ENCODE results near the gene ALDH2.
"Not testable (repeated sequence)": the region's sequence is repeated elsewhere in the genome, so short reads cannot be mapped to it uniquely, and the experiment has no call there.

Gene ALDH2

GRCh38 chr12:111807232-111807631, 40.5 kb downstream of the ALDH2 start:
- FAIRE-seq (no peak), DNase-seq (ENCODE audit: insufficient read length, low spot score) (no peak)
- no peak for TF ChIP-seq CTCF (IDR thresholded peaks at IDR 0.05; ENCODE audit: insufficient read depth, missing control alignments)

DNA sequence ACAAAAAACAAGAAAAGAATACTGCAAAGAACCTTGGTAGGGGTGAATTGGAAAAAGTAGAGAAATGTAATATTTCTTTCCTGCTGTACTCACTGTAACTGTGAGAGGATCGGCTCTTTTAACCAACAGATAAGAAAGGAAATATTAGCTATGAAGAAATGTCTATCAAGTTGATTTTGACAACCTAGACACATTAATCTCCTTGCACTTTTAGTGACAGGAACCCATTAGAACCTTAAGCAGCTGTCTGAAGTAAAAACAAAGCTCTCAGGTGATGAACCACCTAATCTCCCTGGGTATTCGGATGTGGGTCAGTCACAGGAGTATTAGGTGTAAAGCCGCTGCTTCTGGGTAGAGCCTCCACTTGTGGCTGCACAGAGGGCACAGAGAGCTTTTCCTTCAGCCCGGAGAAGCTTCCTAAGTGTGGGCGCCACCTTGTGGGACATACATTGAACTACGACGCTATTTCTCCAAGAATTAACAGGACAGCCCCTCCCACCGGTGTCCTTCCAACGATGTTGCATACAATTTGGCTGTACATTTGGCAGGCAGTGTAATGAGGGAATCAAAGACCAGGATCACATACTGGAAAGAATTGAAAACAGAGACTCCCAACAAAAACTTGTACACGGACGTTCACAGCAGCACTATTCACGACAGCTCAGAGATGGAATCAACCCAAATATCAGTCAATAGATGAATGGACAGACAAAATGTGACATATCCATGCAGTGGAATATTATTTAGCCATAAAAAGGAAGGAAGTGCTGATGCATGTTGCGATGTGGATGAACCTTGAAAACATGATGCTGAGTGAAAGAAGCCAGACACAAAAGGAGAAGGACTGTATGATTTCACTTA, 46.4 kb downstream of the ALDH2 start:
- FAIRE-seq = no peak
- DNase-seq (ENCODE audit: insufficient read length, low spot score) = peak; percentile 66
- peak; percentile 89 for TF ChIP-seq CTCF (IDR thresholded peaks at IDR 0.05; ENCODE audit: insufficient read depth, missing control alignments)

- no peak for FAIRE-seq
- TF ChIP-seq CTCF (IDR thresholded peaks at IDR 0.05; ENCODE audit: insufficient read depth, missing control alignments) = no peak
- no peak for DNase-seq (ENCODE audit: insufficient read length, low spot score)
Observed at GRCh38 chr12:111816065-111816615, 49.4 kb downstream of the ALDH2 start.

GRCh38 chr12:111816898-111817297, 50.2 kb downstream of the ALDH2 start:
- DNase-seq (ENCODE audit: insufficient read length, low spot score); FAIRE-seq: not testable (repeated sequence)

DNA sequence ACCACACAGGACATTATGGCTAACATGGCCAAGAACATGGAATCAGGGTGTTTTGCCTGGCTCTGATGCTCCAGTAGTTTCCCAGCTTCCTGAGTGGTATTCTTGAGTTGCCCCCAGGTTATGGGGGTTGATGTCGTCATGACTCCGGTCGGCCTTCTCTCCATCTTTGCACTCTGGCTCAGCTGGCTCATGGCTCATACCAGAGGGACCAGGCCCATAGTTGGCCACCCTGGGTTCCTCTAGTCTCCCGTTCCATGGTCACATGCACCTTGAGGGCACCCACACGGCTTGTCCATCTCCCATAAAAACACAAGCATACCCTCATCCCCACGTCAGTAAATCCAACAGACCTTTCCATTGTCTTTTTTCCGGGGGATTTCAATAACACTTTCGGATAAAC, 51.6 kb downstream of the ALDH2 start:
- FAIRE-seq (no peak), DNase-seq (ENCODE audit: insufficient read length, low spot score) (no peak)
- no peak for TF ChIP-seq CTCF (IDR thresholded peaks at IDR 0.05; ENCODE audit: insufficient read depth, missing control alignments)

DNA sequence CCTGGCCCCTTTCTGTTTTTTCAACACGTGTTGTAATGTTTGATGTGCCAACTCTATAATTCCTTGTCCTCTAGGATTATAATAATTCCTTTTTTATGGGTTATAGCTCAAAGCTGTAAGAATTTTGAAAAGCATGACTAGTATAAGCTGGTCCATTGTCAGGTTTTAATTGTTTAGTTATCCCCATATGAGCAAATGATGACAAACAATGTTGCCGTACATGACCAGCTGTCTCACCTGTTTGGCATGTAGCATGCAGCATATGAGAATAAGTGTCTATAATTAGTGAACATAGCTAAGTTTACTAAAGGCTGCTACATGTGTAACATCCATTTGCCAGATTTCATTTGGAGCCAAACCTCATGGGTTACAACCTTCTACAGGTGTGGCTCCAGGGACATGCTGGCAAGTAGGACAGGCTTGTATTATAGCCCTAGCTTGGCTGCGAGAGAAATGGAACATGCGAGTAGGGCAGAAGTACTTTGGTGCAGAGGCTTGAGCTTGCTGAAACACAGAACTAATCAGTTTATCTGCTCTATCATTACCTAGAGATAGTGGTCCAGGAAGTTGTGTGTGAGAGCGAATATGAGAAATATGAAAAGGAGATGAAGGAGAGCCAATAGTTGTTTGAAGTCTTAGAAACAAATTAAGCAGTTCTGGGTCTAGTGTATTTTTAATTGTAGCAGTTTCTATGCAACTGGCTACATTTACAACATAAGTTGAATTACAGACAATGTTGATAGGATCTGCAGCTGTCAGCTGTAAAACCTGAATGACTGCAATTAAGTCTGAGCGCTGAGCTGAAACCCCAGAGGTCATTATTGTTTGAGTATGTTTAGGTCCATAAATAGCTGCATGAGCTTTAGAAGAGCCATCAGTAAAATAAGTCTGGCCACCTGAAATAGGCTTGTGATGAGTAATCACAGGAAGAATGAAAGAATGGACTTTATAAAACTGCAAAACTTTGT, 52.7 kb downstream of the ALDH2 start:
- FAIRE-seq (no peak), DNase-seq (ENCODE audit: insufficient read length, low spot score) (no peak)
- no peak for TF ChIP-seq CTCF (IDR thresholded peaks at IDR 0.05; ENCODE audit: insufficient read depth, missing control alignments)

GRCh38 chr12:111820828-111821227, 54.1 kb downstream of the ALDH2 start:
- FAIRE-seq = not testable (repeated sequence)

More at GRCh38 chr12:111820828-111821227, 54.1 kb downstream of the ALDH2 start:
- DNase-seq (ENCODE audit: insufficient read length, low spot score) = not testable (repeated sequence)
